Left ventricle myocardium superior (tissue), 1 donor: Measurements from ENCODE around the gene NCK1. TPM values are rescaled to one million over a fixed set of nuclear protein-coding genes. Genes with fewer than 3 reads are reported as not detected.

Experiments used
- ATAC-seq: fragments of 200-7000 bp; cut with Tn5 transposase; one replicate; pipeline ENCODE4 v1.9.1; 2020; ENCODE audit warnings: mild to moderate bottlenecking, moderate library complexity
- DNase-seq: peaks from one replicate; pipeline ENCODE4 v3.0.0-alpha.2; 2020
- intact Hi-C: fragments of 100-400 bp; cut with micrococcal nuclease; formaldehyde crosslinking; loops from one replicate; pipeline ENCODE4 v1.11.0; 2022
- total RNA-seq: library from RNA; stranded (reverse); fragmentation: NEBNext Ultra II Directional; extraction: Animal tissue kit (Norgen Biotek cat#: 25700); gene quantifications from one replicate; pipeline ENCODE4 v1.2.1, GENCODE V29; 2021
- donor health status: DM: no; HTN: yes; CAD: no; lungs with severe emphysema.

NCK1 gene
- total RNA-seq, 1 donor from 2014 or later, result 22.4 TPM

DNA sequence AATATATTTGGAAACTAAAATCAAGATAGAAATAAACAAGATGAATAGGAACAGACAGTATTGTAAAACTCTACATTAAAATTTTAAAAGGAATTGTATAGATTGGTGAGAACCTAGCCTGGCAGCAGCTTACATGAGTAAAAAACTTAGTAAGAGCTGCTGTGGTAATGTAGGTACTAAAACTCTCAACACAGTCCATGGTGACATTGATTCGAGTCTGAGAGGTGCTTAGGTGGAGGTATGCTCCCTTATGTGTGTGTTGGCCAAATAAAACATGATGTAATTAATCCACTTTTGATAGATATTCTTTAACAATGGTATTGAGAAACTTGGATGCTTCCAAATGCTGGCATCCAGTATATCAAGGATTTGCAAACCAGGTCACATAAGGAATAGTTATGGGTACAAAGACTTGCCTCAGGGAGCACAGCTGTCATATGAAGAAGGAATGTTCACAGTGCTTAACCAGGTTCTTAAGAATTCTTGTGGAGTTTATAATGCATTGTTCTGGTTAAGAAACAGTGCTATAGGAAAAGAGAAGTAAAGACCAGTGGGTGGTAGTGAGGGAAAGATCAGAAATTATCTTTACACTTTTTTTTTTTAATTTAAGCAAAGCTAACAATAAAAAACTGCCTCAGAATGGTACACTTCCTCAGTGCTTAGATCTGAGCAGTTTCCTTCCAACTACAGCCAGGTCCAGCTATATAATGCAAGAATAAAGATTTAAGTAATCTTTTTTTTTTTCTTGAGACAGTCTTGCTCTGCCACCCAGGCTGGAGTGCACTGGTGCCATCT lies 71.2 kb downstream of the NCK1 start:
- DNase-seq, result no peak
- intact Hi-C loops, result no loop called here
- no peak for ATAC-seq

DNA sequence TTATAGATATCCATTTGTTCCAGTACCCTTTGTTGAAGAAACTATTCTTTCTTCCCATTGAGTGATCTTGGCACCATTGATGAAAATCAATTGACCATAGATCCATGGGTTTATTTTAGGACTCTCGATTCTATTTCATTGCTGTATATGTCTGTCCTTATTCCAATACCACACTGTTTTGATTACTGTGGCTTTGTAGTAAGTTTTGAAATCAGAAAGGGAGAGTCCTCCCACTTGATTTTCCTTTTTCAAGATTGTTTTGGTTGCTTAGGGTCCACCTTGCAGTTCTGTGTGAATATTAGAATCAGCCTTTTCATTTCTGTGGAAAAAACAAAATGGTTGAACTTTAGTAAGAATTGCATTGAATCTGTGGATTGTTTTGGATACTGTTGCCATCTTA lies 75.2 kb downstream of the NCK1 start:
- ATAC-seq (no peak), DNase-seq (no peak)
- intact Hi-C loops, result no loop called here

DNA sequence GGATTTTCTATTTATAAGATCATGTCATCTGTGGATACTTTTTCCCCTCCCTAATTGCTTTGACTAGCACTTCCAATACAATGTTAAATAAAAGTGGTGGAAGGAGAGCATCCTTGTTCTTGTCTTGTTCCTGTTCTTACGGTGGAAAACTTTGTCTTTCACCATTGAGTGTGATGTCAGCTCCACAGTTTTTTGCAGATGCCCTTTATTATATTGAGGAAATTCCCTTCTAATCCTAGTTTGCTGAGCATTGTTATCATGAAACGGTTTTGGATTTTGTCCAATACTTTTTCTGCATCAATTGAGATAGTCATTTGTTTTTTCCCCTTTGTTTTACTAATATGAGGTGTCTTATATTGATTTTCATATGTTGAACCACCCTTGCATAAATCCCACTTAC lies 75.8 kb downstream of the NCK1 start:
- DNase-seq, result no peak
- ATAC-seq, result no peak
- intact Hi-C loops, result no loop called here

DNA sequence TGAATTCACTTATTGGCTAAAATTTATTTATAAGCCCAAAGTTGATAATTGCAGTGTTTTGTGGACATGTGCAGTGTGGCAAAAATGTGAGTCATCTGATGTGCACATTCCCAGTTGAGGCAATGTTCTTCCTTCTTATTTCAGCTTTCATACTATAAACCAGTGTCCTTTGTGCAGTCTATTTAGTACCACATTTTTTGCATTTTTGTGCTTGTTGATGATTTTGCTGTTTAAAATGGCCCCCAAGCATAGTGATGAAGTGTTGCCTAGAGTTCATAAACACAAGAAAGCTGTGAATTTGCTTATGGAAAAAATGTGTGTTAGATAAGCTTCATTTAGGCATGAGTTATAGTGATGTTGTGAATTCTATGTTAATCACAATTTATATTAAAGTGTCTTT lies 76.3 kb downstream of the NCK1 start:
- intact Hi-C loops, result no loop called here
- DNase-seq (no peak), ATAC-seq (no peak)

DNA sequence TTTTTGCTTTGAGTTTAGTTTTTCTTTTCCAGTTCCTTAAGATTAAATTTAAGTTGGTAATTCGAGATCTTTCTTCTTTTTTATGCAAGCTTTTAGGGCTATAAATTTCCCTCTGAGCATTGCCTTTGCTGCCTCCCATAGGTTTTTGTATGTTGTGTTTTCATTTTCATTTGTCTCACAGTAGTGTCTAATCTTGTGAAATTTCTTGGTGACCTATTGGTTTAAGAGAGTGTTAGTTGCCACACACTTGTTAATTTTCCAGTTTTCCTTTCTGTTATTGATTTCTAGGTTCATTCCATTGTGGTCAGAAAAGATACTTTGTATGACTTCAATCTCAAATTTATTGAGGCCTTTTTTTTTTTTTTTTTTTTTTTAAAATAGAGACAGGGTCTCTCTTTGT lies 77.5 kb downstream of the NCK1 start:
- ATAC-seq (no peak), DNase-seq (no peak)
- intact Hi-C loops, result no loop called here

DNA sequence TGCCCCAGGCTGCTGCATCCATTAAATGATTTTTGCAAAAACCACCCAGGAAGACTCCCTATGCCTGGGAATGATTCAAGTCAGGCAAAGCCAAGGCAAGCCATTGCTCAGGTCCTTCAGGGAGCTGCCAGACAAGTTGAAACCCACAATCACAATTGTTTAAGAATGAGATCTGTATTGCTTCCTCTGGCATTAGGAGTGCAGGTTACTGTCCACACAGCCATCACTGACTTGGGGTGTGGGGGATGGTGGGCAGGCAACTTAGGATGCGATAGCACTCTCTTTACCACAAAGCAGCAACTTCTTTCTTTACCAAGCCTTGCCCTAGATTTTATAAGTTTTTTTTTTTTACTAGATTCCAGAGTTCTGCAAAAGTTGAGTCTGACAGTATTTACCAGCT lies 80.8 kb downstream of the NCK1 start:
- ATAC-seq, result no peak
- intact Hi-C loops, result no loop called here
- DNase-seq, result no peak

- ATAC-seq (no peak), DNase-seq (no peak)
- intact Hi-C loops, result no loop called here
These were observed 81.4 kb downstream of the NCK1 start for GRCh38 chr3:136943436-136943835.

DNA sequence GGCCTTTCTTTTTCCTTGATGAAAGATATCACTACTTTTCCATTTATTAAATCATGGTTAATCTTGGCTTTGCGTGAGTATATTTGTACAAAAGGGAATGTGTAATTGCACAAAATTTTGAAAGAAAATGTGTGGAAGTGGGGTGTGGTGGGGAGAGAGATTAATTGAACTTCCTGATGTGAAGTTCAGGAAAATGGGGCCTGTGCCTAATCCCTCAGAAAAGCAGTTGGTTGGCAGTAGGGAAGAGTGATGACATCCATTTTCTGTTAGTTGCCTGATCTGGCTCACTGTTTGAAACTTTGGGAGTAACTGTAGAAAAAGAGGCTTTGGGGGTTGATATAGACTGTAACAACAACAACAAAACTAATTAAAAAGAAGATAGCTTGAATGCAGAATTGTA lies 85.0 kb downstream of the NCK1 start:
- intact Hi-C loops, result loop anchor here (5.0 kb wide), 1 partner anchor 615 kb away; no protein-coding TSS in a partner anchor
- ATAC-seq, result peak; percentile 41
- DNase-seq, result no peak

DNA sequence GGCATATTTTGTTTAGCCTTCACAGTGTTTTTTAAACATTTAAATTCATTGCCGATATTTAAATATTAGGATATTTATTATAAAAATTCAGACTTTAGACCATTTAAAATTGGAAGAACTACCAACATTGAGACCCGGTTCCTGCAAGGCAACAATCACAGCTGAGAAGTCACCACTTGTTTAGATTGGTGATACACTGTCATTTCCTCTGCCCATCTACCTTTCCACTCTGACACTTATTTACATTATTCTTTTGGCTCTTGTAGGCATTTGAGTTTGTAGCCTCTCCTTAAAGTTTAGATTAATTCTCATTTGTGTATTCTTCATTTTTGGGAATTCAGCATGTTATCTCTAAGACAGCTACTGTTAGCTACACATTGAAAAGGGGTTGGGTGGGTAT lies 85.5 kb downstream of the NCK1 start:
- ATAC-seq (no peak), DNase-seq (no peak)
- intact Hi-C loops, result loop anchor here (5.0 kb wide), 1 partner anchor 615 kb away; no protein-coding TSS in a partner anchor

GRCh38 chr3:136949146-136949545 lies 87.1 kb downstream of the NCK1 start:
- DNase-seq, result no peak
- ATAC-seq, result no peak
- intact Hi-C loops, result loop anchor here (5.0 kb wide), 1 partner anchor 617 kb away; no protein-coding TSS in a partner anchor

- ATAC-seq (no peak), DNase-seq (no peak)
- intact Hi-C loops, result loop anchor here (5.0 kb wide), 1 partner anchor 617 kb away; no protein-coding TSS in a partner anchor
These were observed 87.7 kb downstream of the NCK1 start for GRCh38 chr3:136949708-136950107.

DNA sequence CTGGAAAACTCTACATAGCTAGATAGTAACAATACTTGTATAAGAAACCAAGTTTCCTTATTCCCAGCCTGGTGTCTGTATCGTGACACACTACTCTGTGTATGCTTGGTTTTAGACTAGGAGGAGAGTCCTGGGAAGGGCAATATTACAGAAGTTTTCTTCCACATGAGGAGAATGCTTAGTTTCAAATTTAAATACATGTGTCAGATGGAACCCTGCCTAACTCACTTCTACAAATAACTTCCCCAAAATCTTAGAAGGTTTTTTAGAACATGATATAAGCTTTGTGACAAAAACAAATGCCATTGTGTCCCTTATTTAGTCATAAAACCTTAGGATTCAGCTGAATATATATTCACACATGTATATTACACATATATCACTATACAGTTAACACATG lies 88.6 kb downstream of the NCK1 start:
- ATAC-seq, result no peak
- intact Hi-C loops, result no loop called here

GRCh38 chr3:136952292-136952691 lies 90.3 kb downstream of the NCK1 start:
- DNase-seq, result no peak
- intact Hi-C loops, result no loop called here
- no peak for ATAC-seq

More for the DNA sequence above, 88.6 kb downstream of the NCK1 start:
- DNase-seq, result no peak

- no peak for ATAC-seq
- DNase-seq, result no peak
- intact Hi-C loops, result no loop called here
These were observed 92.2 kb downstream of the NCK1 start for GRCh38 chr3:136954251-136954650.

GRCh38 chr3:136954980-136955780 lies 93.2 kb downstream of the NCK1 start:
- ATAC-seq (no peak), DNase-seq (no peak)
- intact Hi-C loops, result no loop called here

GRCh38 chr3:136955813-136956212 lies 93.8 kb downstream of the NCK1 start:
- intact Hi-C loops, result no loop called here
- DNase-seq, result no peak
- no peak for ATAC-seq

- ATAC-seq (no peak), DNase-seq (no peak)
- intact Hi-C loops, result no loop called here
These were observed 95.0 kb downstream of the NCK1 start for GRCh38 chr3:136956971-136957370.

DNA sequence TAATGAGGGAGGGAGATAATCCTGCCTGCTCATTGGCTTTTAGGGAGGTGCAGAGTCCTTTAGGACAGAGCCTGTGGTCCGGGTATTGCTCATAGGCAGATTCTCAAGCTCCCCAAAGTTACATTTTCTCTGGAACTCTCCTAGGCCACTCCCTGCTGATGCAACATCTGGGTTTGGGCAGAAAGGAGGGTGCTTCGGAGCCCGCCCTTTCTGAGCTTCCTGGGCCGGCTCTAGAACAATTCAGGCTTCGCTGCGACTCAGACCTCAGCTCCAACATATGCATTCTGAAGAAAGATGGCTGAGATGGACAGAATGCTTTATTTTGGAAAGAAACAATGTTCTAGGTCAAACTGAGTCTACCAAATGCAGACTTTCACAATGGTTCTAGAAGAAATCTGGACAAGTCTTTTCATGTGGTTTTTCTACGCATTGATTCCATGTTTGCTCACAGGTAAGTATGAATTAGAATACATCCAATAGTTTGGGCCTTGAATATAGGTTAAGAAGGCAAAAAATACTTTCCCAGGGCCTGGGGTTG lies 95.8 kb downstream of the NCK1 start, which contains the start of gene IL20RB:
Gene IL20RB (plus strand): TSS at position 233 of the 538 bp plus-strand sequence. CDS start 131 bp downstream, at position 364.
- no peak for DNase-seq
- peak; percentile 38 for ATAC-seq
- intact Hi-C loops, result no loop called here

DNA sequence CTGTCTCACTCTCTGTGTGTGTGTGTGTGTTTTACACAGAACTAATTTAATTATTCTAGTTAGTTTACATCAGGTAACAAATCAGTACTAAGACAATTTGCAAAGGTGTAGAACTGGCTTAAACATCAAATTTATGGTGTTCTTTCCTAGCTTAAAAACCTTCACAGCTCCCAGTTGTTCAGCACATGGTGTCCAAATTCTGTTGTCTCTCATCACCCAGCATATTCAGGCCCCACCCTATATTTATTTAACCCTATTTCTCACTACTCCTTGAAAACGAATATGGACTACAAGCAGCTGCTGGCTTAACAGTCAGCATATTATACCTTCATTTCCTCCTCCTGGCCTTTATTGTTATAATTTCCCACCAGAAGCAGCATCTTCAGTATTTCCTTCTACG lies 96.9 kb downstream of the NCK1 start:
- DNase-seq (no peak), ATAC-seq (no peak)
- intact Hi-C loops, result no loop called here

- intact Hi-C loops, result no loop called here
- no peak for DNase-seq
- ATAC-seq, result no peak
These were observed 97.6 kb downstream of the NCK1 start for GRCh38 chr3:136959599-136959998.
